IPS-18a (cell line): Measurements from ENCODE around the gene MBD3L5.

ENCODE experiments used
- H3K27ac ChIP-seq: one replicate; pipeline ENCODE4 v1.5.1; 2013; ENCODE audit warnings: low read length
- H3K27me3 ChIP-seq: one replicate; pipeline ENCODE4 v1.6.1; 2013; ENCODE audit warnings: mild to moderate bottlenecking, low read length; ENCODE audit not compliant: control insufficient read depth, insufficient read depth
- H3K36me3 ChIP-seq: one replicate; pipeline ENCODE4 v1.6.1; 2013; ENCODE audit warnings: low read depth, low read length; ENCODE audit not compliant: control insufficient read depth
- H3K4me1 ChIP-seq: one replicate; pipeline ENCODE4 v1.6.1; 2013; ENCODE audit warnings: low read depth, low read length; ENCODE audit not compliant: control insufficient read depth
- H3K4me3 ChIP-seq: one replicate; pipeline ENCODE4 v1.5.1; 2013; ENCODE audit warnings: low read length
- H3K9ac ChIP-seq: one replicate; pipeline ENCODE4 v1.6.1; 2013; ENCODE audit warnings: mild to moderate bottlenecking, low read length, moderate library complexity
- H3K9me3 ChIP-seq: one replicate; pipeline ENCODE4 v1.6.1; 2013; ENCODE audit warnings: low read depth, low read length; ENCODE audit not compliant: control insufficient read depth

The MBD3L5 gene

DNA sequence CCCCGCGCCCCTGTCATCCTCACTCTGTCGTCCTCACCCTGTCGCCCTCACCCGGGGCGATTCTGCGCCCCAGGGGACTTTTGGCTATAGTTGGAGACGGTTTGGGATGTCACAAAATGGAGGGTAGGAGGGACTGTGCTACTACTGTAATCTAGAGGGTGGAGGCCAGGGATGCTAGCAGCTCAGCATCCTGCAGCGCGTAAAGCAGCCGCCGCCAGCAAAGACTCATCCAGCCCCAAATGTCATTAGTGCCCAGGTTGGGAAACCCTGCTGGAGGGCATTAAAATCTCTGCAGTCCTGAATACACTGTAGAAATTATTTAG, 39.5 kb downstream of the MBD3L5 start:
- Histone ChIP-seq H3K4me3 (peak overlapping the region; percentile 96), H3K27ac (no peak overlapping the region)

DNA sequence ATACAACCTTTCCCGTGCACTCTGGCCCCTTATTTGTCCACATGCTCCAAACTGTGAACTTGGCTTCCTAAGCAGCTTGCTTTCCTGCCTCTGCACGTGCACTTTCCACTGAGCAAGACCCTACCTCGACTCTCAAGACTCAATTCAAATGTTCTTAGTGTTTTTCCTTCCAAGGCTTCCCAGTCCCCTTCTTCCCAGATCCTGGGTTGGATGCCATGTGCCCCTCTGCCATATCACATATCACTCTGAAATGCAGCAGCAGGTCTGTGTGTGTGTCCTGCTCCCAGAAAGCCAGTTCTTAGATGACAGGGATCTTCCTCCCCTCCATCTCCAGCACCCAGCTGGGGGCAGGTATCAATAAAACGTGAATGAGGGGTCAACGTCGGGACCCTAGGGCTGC, 42.2 kb downstream of the MBD3L5 start:
- H3K4me3 ChIP-seq = no peak overlapping the region
- peaks cover 4% of the 10 kb centered on the region for H3K4me1 ChIP-seq
- peaks cover 8% of the 10 kb centered on the region for H3K9me3 ChIP-seq
- no peak overlapping the region for H3K9ac ChIP-seq
- H3K27me3 ChIP-seq = no peaks in the 10 kb centered on the region
- no peak overlapping the region for H3K27ac ChIP-seq
- H3K36me3 ChIP-seq = peaks cover 35% of the 10 kb centered on the region

More for the DNA sequence above, 39.5 kb downstream of the MBD3L5 start:
- Histone ChIP-seq H3K27me3 (no peaks in the 10 kb centered on the region), H3K36me3 (peaks cover 11% of the 10 kb centered on the region), H3K9ac (peak overlapping the region; percentile 70), H3K9me3 (peaks cover 4% of the 10 kb centered on the region), H3K4me1 (peaks cover 4% of the 10 kb centered on the region)

DNA sequence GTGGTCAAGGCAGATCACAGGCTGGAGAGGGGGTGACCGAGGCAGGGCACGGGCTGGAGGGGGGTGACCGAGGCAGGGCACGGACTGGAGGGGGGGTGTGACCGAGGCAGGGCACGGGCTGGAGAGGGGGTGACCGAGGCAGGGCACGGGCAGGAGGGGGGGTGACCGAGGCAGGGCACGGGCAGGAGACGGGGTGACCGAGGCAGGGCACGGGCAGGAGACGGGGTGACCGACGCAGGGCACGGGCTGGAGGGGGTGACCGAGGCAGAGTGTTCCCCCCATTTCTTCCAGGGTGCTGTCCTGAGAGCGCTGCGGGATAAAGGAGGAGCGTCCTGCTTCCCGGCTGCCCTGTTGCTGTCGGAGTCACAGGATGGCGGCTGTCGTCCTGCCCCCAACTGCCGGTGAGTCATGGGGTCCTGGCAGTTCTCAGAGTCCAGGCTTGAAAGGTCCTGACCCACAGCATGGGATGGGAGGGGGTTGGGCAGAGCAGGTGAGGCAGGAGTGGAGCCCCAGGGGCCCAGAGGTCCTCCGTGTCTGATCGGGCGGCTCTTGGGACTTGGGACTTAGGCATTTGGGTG, 44.4 kb downstream of the MBD3L5 start:
- H3K4me1 ChIP-seq = peaks cover 4% of the 10 kb centered on the region
- no peaks in the 10 kb centered on the region for H3K27me3 ChIP-seq
- H3K9ac ChIP-seq = no peak overlapping the region
- H3K4me3 ChIP-seq = no peak overlapping the region
- H3K9me3 ChIP-seq = peaks cover 21% of the 10 kb centered on the region
- H3K27ac ChIP-seq = no peak overlapping the region
- H3K36me3 ChIP-seq = peaks cover 55% of the 10 kb centered on the region

DNA sequence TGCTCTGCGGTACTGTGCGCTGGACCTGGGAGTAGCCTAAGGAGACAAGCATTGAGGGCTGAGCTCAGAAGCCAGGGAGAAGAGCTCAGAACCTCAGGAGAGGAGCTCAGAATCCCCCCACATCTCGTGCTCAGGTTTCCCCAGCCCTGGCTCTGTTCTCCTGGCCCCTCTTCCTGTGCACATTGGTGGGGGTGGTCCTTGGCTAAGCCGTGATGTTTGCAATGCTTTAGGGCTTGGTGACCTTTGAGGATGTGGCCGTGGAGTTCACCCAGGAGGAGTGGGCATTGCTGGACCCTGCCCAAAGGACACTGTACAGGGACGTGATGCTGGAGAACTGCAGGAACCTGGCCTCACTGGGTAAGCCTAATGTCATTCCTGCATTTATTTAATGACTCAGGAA, 45.8 kb downstream of the MBD3L5 start:
- Histone ChIP-seq H3K4me1 (no peaks in the 10 kb centered on the region), H3K9ac (no peak overlapping the region), H3K4me3 (no peak overlapping the region), H3K27ac (no peak overlapping the region), H3K36me3 (peaks cover 64% of the 10 kb centered on the region), H3K27me3 (no peaks in the 10 kb centered on the region), H3K9me3 (peaks cover 32% of the 10 kb centered on the region)

DNA sequence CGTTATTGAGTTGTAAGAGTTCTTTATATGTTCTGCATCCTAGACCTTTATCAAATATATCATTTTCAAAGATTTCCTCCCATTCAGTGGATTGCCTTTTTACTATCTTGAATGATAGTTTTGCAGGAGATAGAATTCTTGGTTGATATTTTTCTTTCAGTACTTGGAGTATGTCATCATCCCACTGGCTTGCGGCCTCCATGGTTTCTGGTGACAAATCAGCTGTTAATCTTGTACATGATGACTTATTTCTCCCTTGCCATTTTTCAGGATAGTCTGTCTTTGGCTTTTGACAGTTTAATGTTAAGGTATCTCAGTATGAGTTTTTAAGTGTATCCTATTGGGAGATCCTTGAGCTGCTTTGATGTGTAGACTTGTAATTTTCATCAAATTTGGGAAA, 47.6 kb downstream of the MBD3L5 start:
- Histone ChIP-seq H3K4me3 (no peak overlapping the region), H3K9me3 (peaks cover 51% of the 10 kb centered on the region), H3K36me3 (peaks cover 74% of the 10 kb centered on the region)

More for the DNA sequence above, 47.6 kb downstream of the MBD3L5 start:
- Histone ChIP-seq H3K9ac (no peak overlapping the region), H3K4me1 (no peaks in the 10 kb centered on the region), H3K27ac (no peak overlapping the region), H3K27me3 (no peaks in the 10 kb centered on the region)
